Activated T-cell treated with anti-CD3 and anti-CD28 coated beads, Interleukin-2, amount 50 U/mL, for 4 hours (primary cell): ENCODE measurements around the gene TBC1D4. TPM values are rescaled to one million over a fixed set of nuclear protein-coding genes. Genes with fewer than 3 reads are reported as not detected.
"Not testable (repeated sequence)": the region's sequence is repeated elsewhere in the genome, so short reads cannot be mapped to it uniquely, and the experiment has no call there.

Source experiments
- ATAC-seq, 2 donors: fragments of 200-7000 bp; cut with Tn5 transposase; one replicate each; pipeline ENCODE4 v1.10.0; 2021
- DNase-seq: peaks from one replicate; pipeline ENCODE4 v3.0.0-alpha.2; 2020
- H3K27me3 Mint-ChIP-seq: one replicate; pipeline ENCODE4 v1.8.0; 2021; ENCODE audit warnings: low read depth, mixed read lengths
- H3K36me3 Mint-ChIP-seq: one replicate; pipeline ENCODE4 v1.8.0; 2022; ENCODE audit warnings: mixed read lengths; ENCODE audit not compliant: insufficient read depth
- H3K4me1 Mint-ChIP-seq: one replicate; pipeline ENCODE4 v1.8.0; 2021; ENCODE audit warnings: low read depth, mixed read lengths
- H3K4me3 Mint-ChIP-seq: one replicate; pipeline ENCODE4 v1.8.0; 2021; ENCODE audit warnings: mild to moderate bottlenecking, moderate library complexity, mixed read lengths
- H3K9me3 Mint-ChIP-seq: one replicate; pipeline ENCODE4 v1.8.0; 2021; ENCODE audit warnings: mixed read lengths
- total RNA-seq, 3 donors: library from RNA; stranded (reverse); gene quantifications; one replicate each; pipeline ENCODE4 v1.2.1, GENCODE V29; 2021

TBC1D4 gene
- total RNA-seq, 3 donors from 2014 or later: 25.1 to 35.1 (median 30.0) TPM

DNA sequence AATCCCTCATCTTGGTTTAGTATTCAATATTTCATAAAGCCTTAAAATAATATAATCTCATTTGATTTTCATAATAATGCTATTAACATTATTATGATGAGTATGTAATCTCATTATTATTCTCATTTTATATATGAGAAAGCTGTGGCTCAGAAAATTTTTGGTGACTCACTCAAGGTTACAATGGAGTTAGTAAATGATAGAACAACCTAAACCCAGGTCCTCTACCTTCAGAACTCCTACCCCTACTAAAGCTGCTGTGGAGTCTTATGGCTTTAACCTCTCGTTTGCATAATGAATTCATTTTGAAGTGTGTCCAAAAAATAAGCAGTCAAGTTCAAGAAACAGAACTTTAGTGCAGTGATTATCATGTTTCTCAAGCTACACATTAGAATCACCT, 226.3 kb downstream of the TBC1D4 start:
- H3K9me3 Mint-ChIP-seq: no peaks in the 10 kb centered on the region
- DNase-seq: no peak

DNA sequence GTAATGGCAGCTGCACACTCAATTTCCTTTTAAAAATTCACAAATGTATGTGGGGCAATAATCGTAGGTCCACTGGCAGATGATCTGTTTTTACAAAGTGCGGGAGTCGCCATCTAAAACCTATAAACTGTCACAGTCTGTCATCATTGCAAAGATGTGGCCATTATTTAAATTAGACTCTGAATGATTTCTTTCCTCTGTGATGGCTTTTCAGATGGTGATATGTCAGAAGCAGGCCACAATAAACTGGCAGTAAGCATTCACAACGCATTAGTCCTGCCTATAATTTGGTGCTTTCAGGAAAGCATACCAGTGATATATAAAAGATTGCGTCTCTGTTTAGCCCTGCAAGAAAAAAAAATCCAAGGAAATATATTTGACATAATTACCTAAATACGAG, 226.8 kb downstream of the TBC1D4 start:
- DNase-seq (no peak), ATAC-seq (no peak)
- no peaks in the 10 kb centered on the region for H3K4me1 Mint-ChIP-seq
- H3K4me3 Mint-ChIP-seq: no peak overlapping the region
- H3K36me3 Mint-ChIP-seq: no peaks in the 10 kb centered on the region
- H3K27me3 Mint-ChIP-seq: peaks cover 8% of the 10 kb centered on the region
- H3K9me3 Mint-ChIP-seq: no peaks in the 10 kb centered on the region

More for the DNA sequence above, 226.3 kb downstream of the TBC1D4 start:
- peaks cover 8% of the 10 kb centered on the region for H3K27me3 Mint-ChIP-seq
- no peaks in the 10 kb centered on the region for H3K36me3 Mint-ChIP-seq
- no peaks in the 10 kb centered on the region for H3K4me1 Mint-ChIP-seq
- no peak overlapping the region for H3K4me3 Mint-ChIP-seq
- ATAC-seq: no peak

DNA sequence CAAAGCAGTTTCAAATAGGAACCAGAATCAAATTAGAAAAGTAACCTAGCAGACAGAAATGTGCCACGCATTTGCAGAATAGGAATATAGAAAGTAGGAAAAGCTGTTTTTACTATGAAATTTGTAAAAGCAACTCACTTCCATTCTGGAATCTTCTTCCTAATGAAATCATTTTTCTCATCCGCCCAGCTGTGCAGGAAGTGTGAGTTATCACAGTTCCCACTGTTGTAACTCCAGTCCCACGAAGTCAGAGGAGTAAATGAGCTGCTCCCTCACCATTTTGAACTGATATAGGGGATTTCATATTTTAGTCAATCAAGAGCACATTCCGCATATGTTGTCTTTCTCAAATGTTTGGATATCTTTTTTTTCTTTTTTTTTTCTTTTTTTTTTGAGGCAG, 230.8 kb downstream of the TBC1D4 start:
- H3K27me3 Mint-ChIP-seq: peaks cover 11% of the 10 kb centered on the region
- H3K36me3 Mint-ChIP-seq: no peaks in the 10 kb centered on the region

DNA sequence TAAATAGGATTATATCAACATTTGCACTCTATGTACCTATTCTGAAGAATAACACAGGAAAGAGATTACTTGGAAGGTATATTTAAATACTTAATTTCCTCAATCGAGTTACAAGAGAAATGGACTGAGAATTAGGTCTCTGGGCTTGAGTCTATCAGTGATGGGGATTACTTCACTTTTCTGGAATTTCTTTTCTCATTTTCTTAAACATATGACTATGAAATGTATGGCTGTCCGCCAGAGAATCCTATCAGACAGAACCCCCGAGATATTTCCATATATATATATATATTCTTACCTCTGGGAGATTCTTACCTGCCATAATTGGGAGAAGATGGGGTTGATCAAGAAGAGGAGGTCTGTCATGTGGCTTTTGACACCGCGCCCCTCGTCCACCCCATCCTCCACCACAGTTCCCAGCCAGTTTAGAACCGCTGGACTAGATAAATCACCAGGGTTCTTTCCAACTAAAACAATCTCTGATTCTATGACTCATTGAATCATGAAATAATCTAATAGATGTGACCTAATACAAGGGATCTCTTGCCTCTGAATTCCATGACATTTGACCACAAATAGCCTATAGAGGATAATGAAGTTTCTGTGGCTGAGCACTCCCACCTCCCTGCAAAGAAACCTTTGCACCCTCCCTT, 231.3 kb downstream of the TBC1D4 start:
- peaks cover 3% of the 10 kb centered on the region for H3K9me3 Mint-ChIP-seq
- no peaks in the 10 kb centered on the region for H3K4me1 Mint-ChIP-seq
- H3K27me3 Mint-ChIP-seq: peaks cover 16% of the 10 kb centered on the region
- DNase-seq (no peak), ATAC-seq (no peak)
- no peak overlapping the region for H3K4me3 Mint-ChIP-seq
- no peaks in the 10 kb centered on the region for H3K36me3 Mint-ChIP-seq

More for the DNA sequence above, 230.8 kb downstream of the TBC1D4 start:
- H3K4me3 Mint-ChIP-seq: no peak overlapping the region
- no peak for ATAC-seq
- no peaks in the 10 kb centered on the region for H3K9me3 Mint-ChIP-seq
- H3K4me1 Mint-ChIP-seq: no peaks in the 10 kb centered on the region
- DNase-seq: no peak

DNA sequence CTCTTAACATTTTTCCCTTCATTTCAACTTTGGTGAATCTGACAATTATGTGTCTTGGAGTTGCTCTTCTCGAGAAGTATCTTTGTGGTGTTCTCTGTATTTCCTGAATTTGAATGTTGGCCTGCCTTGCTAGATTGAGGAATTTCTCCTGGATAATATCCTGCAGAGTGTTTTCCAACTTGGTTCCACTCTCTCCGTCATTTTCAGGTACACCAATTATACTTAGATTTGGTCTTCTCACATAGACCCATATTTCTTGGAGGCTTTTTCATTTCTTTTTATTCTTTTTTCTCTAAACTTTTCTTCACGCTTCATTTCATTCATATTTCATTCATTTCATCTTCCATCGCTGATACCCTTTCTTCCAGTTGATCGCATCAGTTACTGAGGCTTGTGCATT, 236.4 kb downstream of the TBC1D4 start:
- H3K9me3 Mint-ChIP-seq, ATAC-seq, H3K4me3 Mint-ChIP-seq, DNase-seq, H3K4me1 Mint-ChIP-seq, H3K36me3 Mint-ChIP-seq: not testable (repeated sequence)
- H3K27me3 Mint-ChIP-seq: peaks cover 12% of the 10 kb centered on the region

DNA sequence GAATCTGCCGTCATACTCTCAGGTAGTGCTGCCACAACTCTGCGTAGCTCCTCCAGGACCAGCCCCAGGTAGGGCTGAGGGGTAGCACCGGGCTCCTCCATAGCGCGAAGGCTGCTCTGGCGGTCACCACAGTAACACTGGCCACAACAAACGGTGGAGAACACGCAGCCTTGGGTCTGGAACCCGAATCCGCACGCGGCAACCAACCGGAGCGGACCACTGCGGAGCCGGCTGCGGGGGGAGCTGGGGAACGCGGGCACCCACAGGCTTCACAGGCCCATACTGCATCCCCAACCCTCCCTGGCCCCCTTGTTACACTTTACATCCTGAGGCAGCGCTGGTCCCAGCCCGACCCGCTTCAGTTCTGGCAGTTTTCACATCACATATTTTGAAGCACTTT, 241.7 kb downstream of the TBC1D4 start:
- H3K27me3 Mint-ChIP-seq, H3K4me3 Mint-ChIP-seq, ATAC-seq, DNase-seq, H3K36me3 Mint-ChIP-seq, H3K4me1 Mint-ChIP-seq: not testable (repeated sequence)
- peaks cover 23% of the 10 kb centered on the region for H3K9me3 Mint-ChIP-seq

DNA sequence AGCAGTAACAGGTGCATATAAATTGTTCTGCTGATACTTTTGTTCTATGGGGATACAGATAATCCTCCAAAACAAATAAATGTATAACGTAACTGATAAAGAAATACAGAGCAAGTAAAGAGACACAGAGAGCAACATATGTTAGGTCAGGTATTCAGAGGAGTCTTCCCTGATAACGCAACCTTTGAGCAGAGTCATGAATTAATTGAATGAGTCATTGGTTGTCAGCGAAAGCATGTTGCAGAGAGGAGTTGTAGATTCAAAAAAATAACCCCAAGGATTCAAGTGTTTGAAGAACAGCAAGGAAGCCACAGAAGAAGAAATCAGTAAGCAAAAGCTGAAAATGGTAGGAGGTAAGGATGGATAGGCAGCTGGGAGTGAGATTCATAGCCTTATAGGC, 245.2 kb downstream of the TBC1D4 start:
- Mint-ChIP-seq H3K36me3 (no peaks in the 10 kb centered on the region), H3K9me3 (peaks cover 23% of the 10 kb centered on the region), H3K4me3 (no peak overlapping the region), H3K27me3 (peaks cover 2% of the 10 kb centered on the region), H3K4me1 (no peaks in the 10 kb centered on the region)
- no peak for ATAC-seq
- no peak for DNase-seq

Other genes with a start within 250 kb of the TBC1D4 start
- gene COMMD6, start 55.7 kb upstream of the TBC1D4 start, total RNA-seq: 10 to 100 TPM; 72.8 to 82.5 (median 74.3) TPM
- gene UCHL3, start 67.6 kb upstream of the TBC1D4 start, total RNA-seq: 10 to 100 TPM; 48.7 to 56.6 (median 51.9) TPM
- gene LMO7, start 154.2 kb upstream of the TBC1D4 start, total RNA-seq: 1 to 10 TPM; 4.2 to 5.9 (median 4.3) TPM